T47D (cell line): ENCODE measurements around the gene ADGRA1.

ENCODE experiments used
- DNase-seq, 2 experiments: peaks; one replicate each; pipeline versions ENCODE4 v3.0.0 to v3.0.0-alpha.2; 2011 to 2012; ENCODE audit warnings: low read depth in 1 of 2, low spot score in 1 of 2
- JUND ChIP-seq: IDR thresholded peaks from 2 replicates; pipeline ENCODE4 v1.6.1; 2012; ENCODE audit warnings: low read depth
- in situ Hi-C: cut with HindIII; loops from 2 replicates; pipeline ENCODE4 v1.10.0; 2016; ENCODE audit warnings: low sequenced_read_pairs, low pct_unique_long_range_greater_than_20kb

The ADGRA1 gene

GRCh38 chr10:133059571-133059970 lies 28.2 kb upstream of the ADGRA1 start:
- no peak for TF ChIP-seq JUND
- in situ Hi-C loops: no loop called here
- DNase-seq: no peak

GRCh38 chr10:133060022-133060421 lies 27.7 kb upstream of the ADGRA1 start:
- no peak for DNase-seq
- in situ Hi-C loops: no loop called here
- TF ChIP-seq JUND: no peak

- in situ Hi-C loops: no loop called here
- DNase-seq: no peak
- TF ChIP-seq JUND: no peak
These were observed 27.3 kb upstream of the ADGRA1 start for GRCh38 chr10:133060466-133060865.

GRCh38 chr10:133060881-133061280 lies 26.8 kb upstream of the ADGRA1 start:
- no peak for TF ChIP-seq JUND
- in situ Hi-C loops: no loop called here
- DNase-seq: no peak

- TF ChIP-seq JUND: no peak
- in situ Hi-C loops: no loop called here
- no peak for DNase-seq
These were observed 26.3 kb upstream of the ADGRA1 start for GRCh38 chr10:133061296-133062038.

- no peak for TF ChIP-seq JUND
- DNase-seq: no peak
- in situ Hi-C loops: no loop called here
These were observed 25.6 kb upstream of the ADGRA1 start for GRCh38 chr10:133062085-133062484.

- TF ChIP-seq JUND: no peak
- in situ Hi-C loops: no loop called here
- DNase-seq: no peak
These were observed 25.1 kb upstream of the ADGRA1 start for GRCh38 chr10:133062635-133063034.

GRCh38 chr10:133067149-133068105 lies 20.3 kb upstream of the ADGRA1 start:
- DNase-seq: no peak
- in situ Hi-C loops: no loop called here
- TF ChIP-seq JUND: no peak

GRCh38 chr10:133068111-133069032 lies 19.4 kb upstream of the ADGRA1 start:
- TF ChIP-seq JUND: no peak
- DNase-seq: no peak
- in situ Hi-C loops: no loop called here

- in situ Hi-C loops: no loop called here
- TF ChIP-seq JUND: no peak
- no peak for DNase-seq
These were observed 18.6 kb upstream of the ADGRA1 start for GRCh38 chr10:133069033-133069525.

- no peak for DNase-seq
- in situ Hi-C loops: no loop called here
- TF ChIP-seq JUND: no peak
These were observed 17.3 kb upstream of the ADGRA1 start for GRCh38 chr10:133070405-133070804.

GRCh38 chr10:133070810-133071209 lies 16.9 kb upstream of the ADGRA1 start:
- TF ChIP-seq JUND: no peak
- DNase-seq: no peak
- in situ Hi-C loops: no loop called here
